ENCODE results near the gene SMARCAL1. TPM values are rescaled to one million over a fixed set of nuclear protein-coding genes. Genes with fewer than 3 reads are reported as not detected.

Gene SMARCAL1
- total RNA-seq, 4 donors from 2014 or later: 6.3 to 15.8 (median 11.6) TPM

- no peak overlapping the region for H3K27ac ChIP-seq (replicated peaks in 1 of 4)
- H3K4me3 ChIP-seq: no peak overlapping the region
- WGBS: 52% methylated on average over 2 of the region's 2 CpGs
- intact Hi-C loops (cut with DNase I): no loop called here
- H3K36me3 ChIP-seq: peaks cover 66 to 100% (median 84%) of the 10 kb centered on the region in 4 donors
- H3K27me3 ChIP-seq: no peaks in the 10 kb centered on the region
- TF ChIP-seq CTCF (IDR thresholded peaks at IDR 0.05) (no peak), POLR2A (IDR thresholded peaks at IDR 0.05; ENCODE audit: low read depth) (no peak), POLR2AphosphoS5 (IDR thresholded peaks at IDR 0.05) (no peak), EP300 (IDR thresholded peaks at IDR 0.05) (no peak)
- no peaks in the 10 kb centered on the region for H3K4me1 ChIP-seq
- no peak for DNase-seq (ENCODE audit: extremely low spot score)
- H3K9me3 ChIP-seq: no peaks in the 10 kb centered on the region
Observed at GRCh38 chr2:216436383-216436782, 24.1 kb downstream of the SMARCAL1 start.

- no peak for DNase-seq (ENCODE audit: extremely low spot score)
- Histone ChIP-seq H3K4me1 (no peaks in the 10 kb centered on the region), H3K4me3 (no peak overlapping the region), H3K27ac (replicated peaks in 1 of 4) (no peak overlapping the region), H3K36me3 (peaks cover 19 to 90% (median 45%) of the 10 kb centered on the region in 4 donors), H3K9me3 (no peaks in the 10 kb centered on the region), H3K27me3 (no peaks in the 10 kb centered on the region)
- WGBS: 98% methylated on average over 3 of the region's 3 CpGs
- intact Hi-C loops (cut with DNase I): no loop called here
- TF ChIP-seq POLR2A (IDR thresholded peaks at IDR 0.05; ENCODE audit: low read depth) (no peak), EP300 (IDR thresholded peaks at IDR 0.05) (no peak), CTCF (IDR thresholded peaks at IDR 0.05) (no peak)
Observed at GRCh38 chr2:216441308-216442010, 29.2 kb downstream of the SMARCAL1 start.

- Histone ChIP-seq H3K27ac (replicated peaks in 1 of 4) (no peak overlapping the region), H3K9me3 (no peaks in the 10 kb centered on the region), H3K36me3 (peaks cover 42 to 90% (median 55%) of the 10 kb centered on the region in 4 donors), H3K27me3 (no peaks in the 10 kb centered on the region), H3K4me1 (no peaks in the 10 kb centered on the region), H3K4me3 (no peak overlapping the region)
- TF ChIP-seq CTCF (IDR thresholded peaks at IDR 0.05) (no peak), POLR2AphosphoS5 (IDR thresholded peaks at IDR 0.05) (no peak)
- no peak for DNase-seq (ENCODE audit: extremely low spot score)
- intact Hi-C loops (cut with DNase I): no loop called here
- 87% methylated on average over 5 of the region's 5 CpGs for WGBS
Observed at GRCh38 chr2:216445501-216445900, 33.2 kb downstream of the SMARCAL1 start.

GRCh38 chr2:216446343-216446742, 34.1 kb downstream of the SMARCAL1 start:
- TF ChIP-seq POLR2A (IDR thresholded peaks at IDR 0.05; ENCODE audit: low read depth) (no peak), EP300 (IDR thresholded peaks at IDR 0.05) (no peak), POLR2AphosphoS5 (IDR thresholded peaks at IDR 0.05) (no peak), CTCF (IDR thresholded peaks at IDR 0.05) (no peak)
- no peaks in the 10 kb centered on the region for H3K9me3 ChIP-seq
- no peak overlapping the region for H3K27ac ChIP-seq (replicated peaks in 1 of 4)
- H3K27me3 ChIP-seq: no peaks in the 10 kb centered on the region
- H3K4me1 ChIP-seq: no peaks in the 10 kb centered on the region
- peaks cover 49 to 90% (median 59%) of the 10 kb centered on the region in 4 donors for H3K36me3 ChIP-seq
- intact Hi-C loops (cut with DNase I): no loop called here
- H3K4me3 ChIP-seq: no peak overlapping the region
- 95% methylated on average over 2 of the region's 2 CpGs for WGBS
- no peak for DNase-seq (ENCODE audit: extremely low spot score)

- Histone ChIP-seq H3K4me1 (no peaks in the 10 kb centered on the region), H3K36me3 (peaks cover 49 to 96% (median 66%) of the 10 kb centered on the region in 4 donors), H3K27me3 (no peaks in the 10 kb centered on the region), H3K27ac (replicated peaks in 1 of 4) (no peak overlapping the region), H3K9me3 (no peaks in the 10 kb centered on the region), H3K4me3 (no peak overlapping the region)
- DNase-seq (ENCODE audit: extremely low spot score): no peak
- intact Hi-C loops (cut with DNase I): no loop called here
- no peak for TF ChIP-seq EP300 (IDR thresholded peaks at IDR 0.05)
- no peak for TF ChIP-seq POLR2A (IDR thresholded peaks at IDR 0.05; ENCODE audit: low read depth)
- no peak for TF ChIP-seq CTCF (IDR thresholded peaks at IDR 0.05)
- TF ChIP-seq POLR2AphosphoS5 (IDR thresholded peaks at IDR 0.05): no peak
- WGBS: 100% methylated on average over 3 of the region's 3 CpGs
Observed at GRCh38 chr2:216447293-216447692, 35.0 kb downstream of the SMARCAL1 start.

Measured in esophagus muscularis mucosa (tissue), 4 donors.